ENCODE data around the gene C10orf143.
"Not testable (repeated sequence)": the region's sequence is repeated elsewhere in the genome, so short reads cannot be mapped to it uniquely, and the experiment has no call there.

The C10orf143 gene

DNA sequence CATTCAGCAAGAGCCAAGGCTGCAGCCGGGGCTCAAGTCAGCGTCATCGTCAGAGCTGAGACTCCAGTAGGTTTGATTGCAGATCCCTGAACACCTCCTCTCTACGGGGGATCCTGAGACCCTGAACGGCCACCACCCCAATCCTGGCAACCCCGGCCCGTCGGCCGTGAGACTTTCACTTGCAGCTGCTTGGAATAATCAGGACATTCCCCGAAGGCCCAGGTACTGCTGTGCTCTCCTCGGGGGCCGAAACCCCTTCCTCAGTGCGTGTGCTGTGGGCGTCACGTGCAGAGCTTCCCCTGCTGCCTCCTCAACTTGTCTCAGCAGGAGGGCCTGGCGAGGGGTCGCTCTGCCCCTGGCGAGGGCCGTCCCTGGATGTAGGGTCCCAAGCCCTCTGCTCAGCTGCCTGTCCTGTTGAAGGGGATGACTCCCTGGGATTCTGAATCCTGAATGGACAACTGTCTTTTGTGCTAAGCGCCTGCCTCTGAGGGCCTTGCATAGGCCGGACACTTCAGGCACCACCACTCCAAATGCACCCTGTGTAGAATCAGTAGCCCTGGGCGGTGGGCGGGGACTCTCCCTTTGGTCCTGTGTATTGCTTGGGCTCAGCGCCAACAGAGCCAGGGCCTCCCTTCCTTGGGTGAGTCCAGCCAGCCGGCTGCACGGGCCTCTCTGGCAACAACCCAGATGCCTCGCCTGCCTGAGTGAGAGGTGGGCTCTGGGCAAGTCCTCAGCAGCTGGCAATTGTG is 82.7 kb downstream of the C10orf143 start:
- FAIRE-seq = no peak

DNA sequence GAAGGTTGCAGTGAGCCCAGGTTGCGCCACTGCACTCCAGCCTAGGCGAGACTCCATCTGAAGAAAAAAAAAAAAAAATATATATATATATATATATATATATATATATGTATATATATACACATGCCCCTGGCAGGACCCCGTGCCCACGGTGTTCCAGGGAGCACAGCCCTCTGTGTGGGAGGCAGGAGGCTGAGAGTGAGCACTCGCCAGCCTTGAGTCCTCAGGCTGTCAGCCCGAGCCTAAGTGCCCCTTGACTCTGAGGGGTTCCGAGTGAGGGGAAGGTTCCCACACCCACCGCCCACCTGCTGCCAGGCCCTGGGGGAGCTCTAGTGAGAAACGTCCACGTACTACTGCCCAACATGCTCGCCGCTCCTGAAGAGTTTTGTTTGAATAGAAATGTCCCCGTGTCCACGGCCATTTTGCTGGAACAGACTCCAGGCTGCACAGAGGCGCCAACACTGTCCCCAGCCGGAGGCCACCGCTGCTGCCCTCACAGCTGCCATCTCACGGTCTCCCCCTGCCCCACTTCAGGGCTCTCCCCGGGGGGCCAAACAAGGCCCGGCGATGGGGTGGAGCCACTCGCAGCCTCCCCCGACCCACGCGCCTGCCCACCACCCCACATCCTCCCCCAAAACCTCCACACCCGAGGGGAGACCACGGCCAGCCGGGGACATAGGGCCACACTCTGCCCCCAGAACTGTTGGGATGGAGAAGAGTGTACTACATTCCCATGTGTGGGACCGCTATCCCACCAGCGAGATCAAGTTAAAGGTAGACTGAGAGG is 83.8 kb downstream of the C10orf143 start:
- FAIRE-seq = no peak

DNA sequence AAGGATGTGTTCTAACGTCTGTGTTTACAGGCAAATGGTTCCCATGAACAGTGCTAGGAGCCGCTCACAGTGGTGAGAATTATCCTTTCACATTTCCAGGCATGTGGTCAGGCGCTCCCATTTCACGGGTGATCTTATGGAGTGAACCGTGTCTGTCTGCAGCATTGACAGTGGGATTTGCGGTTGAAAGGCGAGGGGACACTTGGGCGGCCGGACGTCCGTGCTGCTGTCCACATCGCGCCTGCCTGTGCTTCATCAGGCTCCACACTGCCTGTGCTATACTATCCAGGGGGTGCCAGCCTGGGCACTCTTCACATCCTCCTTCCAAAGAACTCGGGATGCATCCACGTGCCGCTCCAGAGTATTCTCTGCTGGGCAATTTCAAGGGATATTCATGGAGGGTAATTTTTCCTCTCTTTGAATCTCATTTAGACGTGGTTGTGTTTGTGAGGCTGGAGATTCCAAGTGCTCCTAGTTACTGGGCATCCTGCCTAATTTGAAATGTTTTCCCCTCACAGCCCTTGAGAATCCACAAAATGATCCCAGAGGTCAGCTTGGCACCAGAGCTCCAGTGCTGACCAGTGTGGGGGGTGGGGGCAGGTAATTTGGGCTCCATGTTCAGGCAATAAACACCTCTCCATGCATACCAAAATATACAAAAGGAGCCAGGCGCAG is 84.7 kb downstream of the C10orf143 start:
- no peak for FAIRE-seq

DNA sequence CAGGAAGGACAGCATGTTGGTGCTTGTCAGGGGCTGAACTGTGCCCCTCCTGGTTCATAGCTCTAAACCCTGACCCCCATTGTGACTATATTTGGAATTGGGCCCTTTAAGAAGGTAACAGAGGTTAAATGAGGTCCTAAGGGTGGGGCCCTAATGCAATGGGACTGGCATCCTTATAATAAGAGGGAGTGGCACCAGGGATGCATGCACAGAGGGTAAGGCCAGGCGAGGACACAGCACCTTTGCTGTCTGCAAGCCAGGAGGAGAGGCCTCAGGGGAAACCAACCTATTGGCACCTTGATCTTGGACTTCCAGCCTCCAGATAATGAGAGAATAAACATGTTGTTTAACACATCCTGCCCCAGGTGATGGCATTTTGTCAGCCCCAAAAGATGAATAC is 85.3 kb downstream of the C10orf143 start:
- FAIRE-seq = no peak

DNA sequence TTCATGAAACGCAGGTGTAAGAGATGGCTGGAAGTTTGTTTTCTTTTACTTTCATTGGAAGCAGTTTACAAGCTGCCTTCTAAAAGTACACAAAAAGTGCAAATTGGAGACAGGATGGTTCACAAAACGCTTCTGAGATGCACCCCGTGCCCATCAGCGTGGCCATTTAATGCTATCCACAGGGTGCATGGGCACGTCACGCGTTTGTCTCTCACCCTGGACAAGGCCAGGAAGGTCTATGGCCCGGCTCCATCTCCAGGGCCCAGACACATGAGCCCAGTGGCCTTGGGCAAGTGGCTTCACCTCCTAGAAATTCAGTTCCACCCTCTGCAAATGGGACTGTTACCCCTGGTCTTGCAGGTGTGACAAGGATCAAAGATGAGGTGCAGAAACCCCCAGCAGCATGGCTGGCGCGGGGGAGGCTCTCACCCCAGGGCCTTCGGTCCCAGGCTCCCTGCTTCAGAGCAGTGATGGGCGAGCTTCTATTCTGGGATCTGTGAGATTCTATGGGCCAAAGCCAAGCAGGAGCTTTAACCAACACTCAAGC is 85.8 kb downstream of the C10orf143 start:
- no peak for FAIRE-seq

DNA sequence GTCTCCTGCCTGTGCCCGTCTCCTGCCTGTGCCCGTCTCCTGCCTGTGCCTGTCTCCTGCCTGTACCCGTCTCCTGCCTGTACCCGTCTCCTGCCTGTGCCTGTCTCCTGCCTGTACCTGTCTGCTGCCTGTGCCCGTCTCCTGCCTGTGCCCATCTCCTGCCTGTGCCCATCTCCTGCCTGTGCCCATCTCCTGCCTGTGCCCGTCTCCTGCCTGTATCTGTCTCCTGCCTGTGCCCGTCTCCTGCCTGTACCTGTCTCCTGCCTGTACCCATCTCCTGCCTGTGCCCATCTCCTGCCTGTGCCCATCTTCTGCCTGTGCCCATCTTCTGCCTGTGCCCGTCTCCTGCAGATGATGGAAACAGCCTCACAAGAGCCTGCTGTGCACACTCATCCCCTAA is 86.3 kb downstream of the C10orf143 start:
- FAIRE-seq = not testable (repeated sequence)

DNA sequence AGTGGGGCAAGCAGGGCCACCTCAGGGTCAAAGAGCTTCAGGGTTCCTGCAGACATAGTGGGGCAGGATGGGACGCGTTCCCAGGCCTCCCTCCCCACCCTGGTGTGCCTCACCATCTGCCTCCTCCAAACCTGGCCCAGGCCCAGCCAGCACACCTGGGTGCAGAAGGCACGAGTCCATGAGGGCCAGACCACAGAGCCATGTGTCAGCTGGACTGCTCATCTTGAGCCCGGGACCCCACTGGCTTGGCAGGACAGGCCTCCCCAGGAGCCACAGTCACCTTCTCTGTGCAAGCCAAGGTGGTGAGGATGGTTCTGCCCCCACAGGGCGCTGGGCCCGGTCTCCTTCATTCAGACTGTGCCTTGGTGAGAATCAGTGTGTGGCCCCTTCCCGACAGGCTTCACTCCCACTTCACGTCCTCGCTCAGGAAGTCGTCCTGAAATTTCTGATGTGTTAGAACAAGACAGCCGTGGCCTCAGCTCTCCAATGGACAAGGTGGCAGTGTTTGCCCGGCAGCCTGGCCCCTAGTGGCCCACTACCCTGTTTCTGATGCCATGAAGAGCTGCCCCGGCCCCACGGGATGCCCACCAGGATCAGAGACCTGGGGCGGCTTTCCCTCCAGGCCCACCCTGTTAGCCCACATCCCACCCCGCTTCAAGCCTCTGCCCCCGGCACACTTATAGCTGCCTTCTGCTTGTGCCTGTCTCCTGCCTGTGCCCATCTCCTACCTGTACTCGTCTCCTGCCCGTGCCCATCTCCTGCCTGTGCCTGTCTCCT is 87.0 kb downstream of the C10orf143 start:
- FAIRE-seq = no peak

DNA sequence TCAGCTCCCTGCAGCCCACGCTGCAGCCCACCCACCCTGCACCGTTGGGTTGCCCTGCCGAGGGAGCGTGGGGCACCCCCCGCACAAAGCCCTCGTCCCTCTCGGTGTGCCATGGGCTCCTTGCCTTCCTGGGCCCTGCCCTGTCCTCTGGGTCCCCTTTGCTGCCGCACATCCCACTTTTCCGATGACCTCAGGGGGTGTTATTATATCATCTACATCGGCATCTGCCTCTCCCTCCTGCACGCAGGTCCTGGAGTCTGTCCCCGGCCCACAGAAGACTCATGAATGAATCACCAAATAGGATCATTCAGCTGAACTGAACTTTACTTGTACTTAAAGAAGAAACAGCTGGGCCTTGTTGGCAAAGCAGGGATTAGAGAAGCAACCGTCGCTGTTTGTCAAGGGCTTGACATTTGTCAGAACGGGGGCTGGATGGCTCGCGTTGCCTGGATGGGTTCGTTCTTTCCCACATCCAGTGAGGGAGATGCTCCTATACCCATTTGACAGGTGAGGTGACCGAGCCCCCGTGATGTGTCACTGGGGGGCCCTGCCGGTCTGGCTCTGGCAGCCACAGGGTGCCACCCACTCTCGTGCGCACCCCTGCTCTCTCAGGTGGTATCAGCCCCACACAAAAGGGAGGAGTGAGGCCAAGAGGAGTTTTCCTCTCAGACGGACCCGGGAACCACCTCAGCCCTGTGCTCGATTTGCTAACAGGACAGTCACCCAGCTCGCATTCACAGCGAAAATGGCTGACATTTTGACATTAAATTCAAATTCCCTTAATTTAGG is 87.9 kb downstream of the C10orf143 start:
- no peak for FAIRE-seq

DNA sequence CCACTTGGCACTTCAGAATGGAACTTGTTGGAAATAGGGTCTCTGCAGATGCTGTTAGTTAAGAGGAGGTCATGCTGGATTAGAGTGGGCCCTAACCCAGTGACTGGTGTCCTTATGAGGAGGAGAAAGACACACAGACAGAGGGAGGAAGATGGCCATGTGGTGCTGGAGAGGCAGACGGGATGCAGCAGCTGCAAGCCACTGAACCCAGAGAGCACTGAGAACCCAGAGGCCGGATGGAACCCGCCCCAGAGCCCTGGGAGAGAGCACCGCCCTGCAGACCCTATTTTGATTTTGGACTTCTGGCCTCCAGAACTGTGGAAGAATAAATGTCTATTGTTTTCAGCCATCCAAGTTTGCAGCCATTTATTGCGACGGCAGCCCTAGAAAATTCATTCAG is 88.5 kb downstream of the C10orf143 start:
- no peak for FAIRE-seq

DNA sequence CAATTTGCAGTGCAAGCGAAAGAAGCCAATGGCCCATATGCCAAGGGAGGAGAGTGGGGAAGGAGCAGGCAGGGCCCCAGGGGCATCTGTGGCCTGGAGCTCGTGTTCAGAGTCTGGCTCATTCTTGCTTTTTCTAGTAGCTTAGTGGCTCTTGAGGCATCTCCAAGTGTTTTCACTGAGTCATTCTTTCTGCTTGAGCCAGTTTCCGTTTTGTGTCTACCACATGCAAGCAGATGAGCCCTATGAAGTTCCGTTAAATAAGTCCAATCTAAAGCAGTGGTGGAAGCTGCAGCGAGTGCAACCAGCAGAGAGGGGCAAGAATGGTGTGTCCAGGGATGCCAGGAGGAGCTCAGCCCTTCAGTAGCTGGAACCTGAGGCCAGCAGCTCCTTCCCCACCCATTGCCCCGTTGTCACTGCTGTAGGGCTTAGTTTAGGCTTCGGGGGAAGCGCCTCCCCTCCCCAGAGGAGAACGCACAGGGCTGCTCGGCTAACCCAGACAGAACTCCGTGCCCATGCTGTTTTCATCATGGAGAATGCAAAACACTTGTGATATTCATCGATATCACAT is 89.2 kb downstream of the C10orf143 start:
- no peak for FAIRE-seq

DNA sequence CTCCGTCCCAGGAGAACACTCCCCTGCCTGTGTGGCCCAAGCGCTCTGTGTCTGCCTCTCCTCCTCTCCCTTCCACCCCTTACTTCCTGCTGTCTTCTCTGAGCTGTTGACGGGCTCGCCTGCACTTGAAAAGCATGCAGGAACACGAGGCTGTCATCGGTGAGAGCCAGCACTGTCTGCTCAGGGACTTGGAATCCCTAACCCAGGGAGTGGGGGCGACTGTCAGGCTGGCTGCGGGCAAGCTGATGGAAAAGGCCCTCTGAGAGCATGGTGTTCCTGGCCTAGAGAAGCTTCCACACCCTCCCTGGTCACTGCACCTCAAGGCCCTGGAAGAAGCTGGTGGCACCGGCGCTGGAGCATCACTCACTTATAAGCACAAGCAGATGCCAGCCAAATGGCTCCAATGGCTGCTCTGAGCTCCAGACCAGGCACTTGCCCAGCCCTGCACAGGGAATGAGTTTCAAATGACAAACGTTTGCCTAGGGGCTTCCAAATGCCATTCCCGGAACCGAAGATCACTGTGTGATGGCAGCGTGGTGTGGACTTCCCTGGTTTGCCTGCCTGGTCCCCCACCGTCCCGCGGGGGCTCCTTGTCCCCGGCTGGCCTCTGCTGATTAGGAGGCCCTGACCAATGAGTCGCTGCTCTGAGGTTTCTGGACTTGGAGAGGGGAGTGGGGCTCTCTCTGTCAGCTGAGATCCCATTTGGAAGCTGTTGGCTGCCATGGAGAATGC is 89.8 kb downstream of the C10orf143 start:
- FAIRE-seq = no peak

DNA sequence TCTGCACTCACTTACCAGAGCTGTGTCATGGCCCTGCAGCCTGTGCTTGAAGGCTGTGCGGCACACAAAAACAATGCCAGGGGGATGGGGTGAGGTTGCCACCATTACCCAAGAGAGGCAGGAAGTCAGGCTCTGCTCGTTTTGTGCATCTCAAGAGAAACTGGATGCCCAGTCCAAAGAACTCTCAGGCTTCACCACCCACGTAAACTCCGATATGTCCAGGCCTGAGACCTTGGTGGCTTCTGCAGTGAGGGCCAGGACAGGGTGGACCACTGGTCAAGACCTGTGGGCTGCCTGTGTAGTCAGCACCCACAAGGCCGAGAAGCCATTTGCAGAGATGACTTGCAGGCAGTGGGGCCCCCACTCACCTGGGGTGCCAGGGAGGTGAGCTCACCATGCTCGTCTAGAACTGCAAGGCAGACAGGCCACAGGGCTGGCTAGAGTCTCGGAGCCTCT is 91.9 kb downstream of the C10orf143 start:
- no peak for FAIRE-seq

DNA sequence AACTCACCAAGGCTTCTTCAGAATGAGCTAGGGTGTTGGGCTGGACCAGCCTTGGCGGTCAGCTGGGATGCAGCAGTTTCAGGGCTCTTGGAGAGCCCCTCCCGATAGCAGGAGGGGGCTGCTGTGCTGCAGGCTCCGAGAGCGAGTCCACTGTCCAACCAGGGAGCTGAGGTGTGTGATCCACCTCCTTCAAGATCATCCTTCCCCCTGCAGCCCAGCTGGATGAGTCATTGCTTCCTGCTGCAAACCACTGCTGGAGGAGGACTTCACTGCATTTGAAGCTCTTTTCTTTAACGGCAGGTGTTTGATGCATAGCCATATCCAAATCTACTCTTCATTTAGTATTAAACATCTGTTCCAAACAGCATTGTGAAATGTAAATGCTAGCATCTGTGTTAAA is 92.4 kb downstream of the C10orf143 start:
- no peak for FAIRE-seq

DNA sequence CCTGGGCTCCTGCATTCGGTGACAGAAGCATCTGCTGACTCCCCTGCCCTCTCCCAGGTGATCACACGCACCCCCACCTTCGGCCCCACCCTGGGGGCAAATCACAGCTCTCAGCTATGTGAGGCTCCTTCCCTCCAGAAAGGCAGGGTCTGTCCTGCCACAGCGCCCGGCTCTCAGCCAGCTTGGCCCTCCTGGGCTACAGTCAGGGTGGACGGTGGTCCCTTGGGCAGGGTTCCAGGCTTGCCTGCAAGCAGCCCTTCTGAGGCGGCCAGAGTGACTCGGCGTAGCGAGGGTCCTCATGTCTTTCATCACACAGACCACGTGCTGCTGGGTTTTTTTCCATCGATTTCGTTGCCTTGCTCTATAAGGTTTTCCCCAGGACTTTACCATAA is 93.0 kb downstream of the C10orf143 start:
- no peak for FAIRE-seq

DNA sequence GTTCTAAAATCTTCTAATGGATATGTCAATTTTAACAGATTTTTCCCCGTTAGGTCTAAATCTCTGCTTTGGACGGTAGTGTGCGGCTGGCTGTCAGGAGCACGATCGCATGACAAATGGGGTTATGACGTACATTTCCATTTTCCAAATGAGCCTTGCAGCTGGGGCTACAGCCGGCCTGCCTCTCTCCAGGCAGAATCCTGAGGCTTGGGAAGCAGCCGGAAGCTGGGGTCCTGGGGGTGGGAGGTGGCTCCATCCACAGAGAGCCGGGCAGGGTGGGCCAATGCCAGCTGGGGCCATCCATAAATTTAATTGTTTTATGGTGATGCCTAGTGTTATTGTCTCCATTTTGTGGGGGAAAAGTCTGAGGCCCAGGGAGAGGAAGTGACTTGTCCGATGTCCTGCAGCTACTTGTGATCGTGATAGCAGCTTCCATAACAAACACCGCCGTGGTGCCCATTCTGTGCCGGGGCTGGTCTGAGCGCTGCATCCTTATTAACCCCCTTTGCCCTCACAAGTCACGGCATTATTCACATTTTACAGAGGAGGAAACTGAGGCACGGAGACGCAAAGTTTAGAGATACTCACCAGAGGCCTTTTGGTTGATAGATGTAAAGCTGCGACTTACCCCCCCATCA is 93.5 kb downstream of the C10orf143 start:
- FAIRE-seq = no peak

DNA sequence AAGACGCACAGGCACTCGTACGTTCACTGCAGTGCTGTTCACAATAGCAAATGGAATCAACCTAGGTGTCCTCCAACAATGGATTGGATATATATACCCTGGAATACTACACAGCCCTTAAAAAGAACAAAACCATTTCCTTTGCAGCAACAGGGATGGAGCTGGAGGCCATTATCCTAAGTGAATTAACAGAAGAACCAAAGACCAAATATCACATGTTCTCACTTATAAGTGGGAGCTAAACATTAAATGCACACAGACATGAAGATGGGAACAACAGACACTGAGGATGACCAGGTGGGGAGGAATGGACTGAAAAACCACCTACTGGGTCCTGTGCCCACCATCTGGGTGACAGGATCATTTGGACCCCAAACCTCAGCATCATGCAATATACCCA is 94.5 kb downstream of the C10orf143 start:
- no peak for FAIRE-seq

DNA sequence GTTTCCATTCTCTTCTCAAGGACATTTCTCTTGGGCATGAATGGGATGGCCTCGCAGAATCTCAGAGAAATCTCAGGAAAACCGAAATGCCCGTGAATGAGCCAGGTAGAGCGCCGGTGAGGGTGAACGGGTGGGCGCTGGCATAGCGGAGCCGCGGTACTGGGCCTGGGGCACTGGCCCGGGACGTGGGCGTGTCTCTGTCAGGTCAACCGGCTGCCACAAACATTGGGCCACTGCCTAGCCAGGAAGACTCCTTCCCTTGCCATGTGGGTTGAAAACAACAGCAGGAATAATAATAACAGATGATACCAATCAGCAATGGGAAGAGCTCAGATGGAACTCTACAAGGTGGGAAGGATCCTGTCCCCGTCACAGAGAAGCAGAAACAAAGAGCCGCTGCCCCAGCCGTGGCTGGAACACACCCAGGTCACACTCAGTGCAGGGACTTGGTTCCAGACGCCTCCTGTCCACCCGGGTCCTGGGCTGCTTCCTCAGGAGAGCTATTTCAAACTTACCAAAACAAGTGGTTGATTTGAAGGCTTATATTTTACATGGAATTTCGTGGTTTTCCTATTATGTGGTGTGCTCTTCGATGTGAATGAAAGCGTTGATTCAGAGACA is 95.4 kb downstream of the C10orf143 start:
- FAIRE-seq = no peak

DNA sequence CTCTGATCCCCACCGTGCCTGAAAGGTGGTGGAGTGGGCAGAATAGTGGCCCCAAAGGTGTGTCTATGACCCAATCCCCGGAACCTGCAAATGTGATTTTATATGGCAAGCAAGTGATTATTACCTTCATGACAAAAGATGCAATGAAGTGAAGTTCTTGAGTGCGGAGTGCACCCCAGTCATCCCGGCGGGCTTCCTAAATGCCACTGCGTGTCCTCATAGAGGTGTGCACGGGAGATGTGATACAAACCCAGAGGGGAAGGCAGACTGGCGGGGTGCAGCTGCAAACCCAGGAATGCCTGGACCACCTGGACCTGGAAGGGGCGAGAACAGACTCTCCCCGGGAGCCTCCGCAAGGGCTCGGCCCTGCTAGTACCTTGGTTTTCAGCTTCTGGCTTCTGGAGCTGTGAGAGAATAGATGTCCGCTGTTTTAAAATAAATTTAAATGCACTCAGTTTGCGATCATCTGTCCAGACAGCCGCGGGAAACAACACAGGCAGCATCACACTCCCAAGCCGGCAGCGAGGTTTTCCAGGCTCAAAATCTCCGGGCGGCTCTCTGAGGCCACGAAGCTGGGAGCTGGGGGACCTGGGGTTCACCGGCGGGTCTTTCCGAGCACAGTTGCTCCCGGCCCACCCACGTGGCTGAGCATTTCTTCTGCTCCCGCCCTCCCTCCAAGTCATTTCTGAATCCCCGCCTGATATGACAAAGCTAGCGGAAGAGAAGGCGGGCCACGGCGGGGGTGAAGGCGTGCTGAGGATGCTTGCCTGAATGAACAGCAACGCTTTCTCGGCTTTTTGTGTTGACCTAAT is 96.2 kb downstream of the C10orf143 start:
- no peak for FAIRE-seq

Data from endometrium (tissue), 2 donors.